HG03095 (cell line): Measurements from ENCODE around the gene FAM240B.

ENCODE experiments used
- ATAC-seq: cut with Tn5 transposase; IDR thresholded peaks from one replicate; pipeline ENCODE4 v1.9.1; 2021; ENCODE audit warnings: moderate library complexity; ENCODE audit not compliant: unreplicated experiment

Gene FAM240B

DNA sequence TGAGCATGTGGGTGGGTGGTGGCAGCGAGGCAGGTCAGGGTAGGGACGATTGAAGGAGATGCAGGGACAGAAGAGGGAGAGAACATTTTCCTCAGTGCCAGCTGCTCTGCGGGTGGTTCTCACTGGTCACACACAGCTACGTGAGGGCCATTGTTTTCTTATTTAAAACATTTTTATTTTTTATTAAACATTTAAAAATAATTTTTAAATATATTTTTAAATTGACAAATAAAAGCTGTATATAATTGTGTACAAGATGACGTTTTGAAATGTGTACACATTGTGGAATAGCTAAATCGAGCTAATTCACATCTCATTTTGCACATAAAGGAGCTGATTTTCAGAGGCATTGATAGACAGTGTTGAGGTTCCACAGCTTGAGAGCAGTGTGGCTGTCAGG is 14.0 kb downstream of the FAM240B start:
- no peak for ATAC-seq

DNA sequence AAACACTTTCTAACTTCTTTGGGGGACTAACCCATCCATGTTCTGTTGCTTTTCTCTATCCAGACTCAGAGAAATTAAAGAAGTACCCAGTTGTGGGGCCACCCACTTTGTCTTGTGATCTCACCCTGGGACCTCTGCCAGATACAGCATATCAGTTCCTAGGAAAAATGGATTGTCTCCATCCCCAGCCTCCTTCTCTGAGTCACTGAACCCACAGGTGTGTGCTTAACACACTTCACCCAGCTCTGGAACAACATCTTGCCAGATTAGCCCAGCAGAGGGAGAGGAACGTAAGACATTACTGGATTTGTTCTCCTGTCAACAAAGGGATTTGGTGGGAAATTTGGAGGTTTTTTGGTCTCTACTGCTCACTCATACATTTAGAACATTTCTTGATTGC is 19.2 kb downstream of the FAM240B start:
- no peak for ATAC-seq

DNA sequence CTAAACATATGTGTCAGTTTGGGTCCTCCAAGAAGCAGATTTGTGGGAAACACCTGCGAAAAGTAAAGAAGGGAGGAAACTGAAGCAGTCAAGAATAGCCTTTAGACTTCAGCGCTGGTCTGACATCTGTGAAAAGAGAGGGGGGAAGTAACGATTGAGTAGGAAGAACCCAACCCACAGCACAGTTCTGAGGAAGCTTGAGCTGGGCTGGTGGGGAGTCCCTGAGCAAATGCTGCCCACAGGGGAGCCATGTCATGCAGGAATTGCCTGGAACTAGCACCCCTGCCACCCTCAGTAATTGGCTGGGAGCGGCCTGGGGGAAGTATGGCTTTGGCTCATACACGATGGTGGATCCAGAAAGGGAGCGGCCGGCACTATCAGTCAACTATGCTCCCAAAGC is 20.6 kb downstream of the FAM240B start:
- ATAC-seq: no peak

DNA sequence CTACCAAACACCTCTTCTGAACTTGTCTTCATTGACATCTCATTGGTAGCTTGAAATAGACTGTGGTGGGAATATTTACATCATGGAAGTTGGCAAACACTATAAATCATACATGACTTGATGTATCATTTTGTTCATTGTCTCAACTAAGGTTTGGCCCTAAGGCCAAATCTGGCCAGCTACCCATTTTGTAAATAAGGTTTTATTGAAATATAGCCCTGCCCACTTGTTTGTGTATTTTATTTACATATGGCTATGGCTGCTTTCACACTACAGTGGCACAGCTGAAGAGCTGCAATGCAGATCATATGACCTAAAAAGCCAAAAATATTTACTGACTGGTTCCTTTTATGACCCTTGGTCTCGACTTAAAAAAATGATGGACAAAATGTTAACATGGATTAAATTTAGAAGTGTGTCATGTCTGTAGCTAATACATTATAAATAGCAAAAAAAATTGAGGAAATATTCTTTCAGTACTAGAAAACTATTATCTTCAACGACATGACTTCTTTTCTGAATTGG is 22.1 kb downstream of the FAM240B start:
- no peak for ATAC-seq

DNA sequence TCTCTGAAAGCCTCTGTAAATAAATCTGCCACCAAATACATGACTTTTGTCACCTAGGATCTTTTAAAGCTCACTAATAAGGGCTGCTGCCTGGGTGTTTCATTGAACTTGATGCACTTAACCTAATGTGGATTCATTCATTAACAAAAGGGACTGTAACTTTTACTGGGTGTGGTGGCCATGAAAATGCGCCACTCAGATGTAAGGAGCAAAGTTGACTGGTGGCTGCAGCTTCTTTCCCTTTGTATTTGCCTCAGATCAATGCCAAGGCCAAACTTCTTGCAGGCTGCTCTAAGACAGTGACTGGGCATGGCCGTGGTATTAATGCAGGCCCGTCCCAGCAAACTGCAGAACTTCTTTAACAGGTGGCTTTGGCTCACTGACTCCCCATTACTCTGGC is 22.9 kb downstream of the FAM240B start:
- no peak for ATAC-seq

DNA sequence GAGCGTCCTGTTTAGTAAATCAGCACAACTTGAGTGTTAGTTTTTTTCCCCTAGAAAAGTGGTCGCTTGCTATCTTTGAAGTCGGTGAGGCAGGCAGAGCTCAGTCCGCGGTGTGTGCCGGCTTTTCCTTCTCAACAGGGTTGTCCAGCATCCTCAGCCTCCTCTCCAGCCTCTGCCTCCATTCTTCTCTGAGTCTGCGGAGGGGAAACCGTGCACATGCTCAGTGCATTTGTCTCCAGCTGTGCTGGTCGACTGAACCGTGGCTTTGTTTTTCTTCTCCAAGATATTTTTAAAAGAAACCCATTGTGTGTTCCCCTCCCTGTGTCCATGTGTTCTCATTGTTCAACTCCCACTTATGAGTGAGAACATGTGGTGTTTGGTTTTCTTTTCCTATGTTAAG is 25.3 kb downstream of the FAM240B start:
- ATAC-seq: no peak

DNA sequence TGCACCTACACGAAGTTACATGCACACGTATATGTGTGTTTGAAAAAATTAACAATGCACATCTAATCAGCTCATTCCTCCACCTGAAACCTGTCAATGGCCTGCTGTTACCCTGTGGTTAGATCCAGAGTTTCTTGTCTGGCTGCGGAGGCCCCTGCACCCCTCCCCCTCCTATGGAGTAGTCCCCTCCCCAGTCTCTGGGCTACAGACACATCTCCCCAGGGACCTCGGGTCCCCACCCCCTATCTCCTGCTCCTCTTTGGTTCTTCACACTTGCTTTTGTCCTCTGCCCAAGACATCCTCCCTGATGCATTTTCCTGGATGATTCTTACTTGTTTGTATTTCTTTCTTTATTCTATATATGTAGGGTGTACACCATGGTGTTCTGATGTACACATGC is 27.2 kb downstream of the FAM240B start:
- no peak for ATAC-seq

DNA sequence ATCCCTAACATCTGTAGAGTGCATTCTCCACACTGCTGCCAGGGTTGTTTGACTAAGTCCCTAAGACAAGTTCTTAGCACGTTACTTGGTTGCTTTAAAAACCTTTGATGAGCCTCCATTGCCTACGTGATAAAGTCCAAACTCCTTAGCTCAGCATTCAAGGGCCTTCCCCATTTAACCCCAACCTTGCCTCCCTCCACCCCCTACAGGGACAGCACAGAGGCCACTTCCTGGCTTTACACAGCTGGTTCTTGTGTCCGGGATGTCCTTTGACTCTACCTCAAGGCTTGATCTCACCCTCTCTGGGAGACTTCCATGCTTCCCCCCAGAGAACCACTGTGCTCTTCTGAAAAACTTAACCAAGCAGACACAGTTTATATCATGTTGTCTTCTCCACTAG is 29.4 kb downstream of the FAM240B start:
- ATAC-seq: no peak

DNA sequence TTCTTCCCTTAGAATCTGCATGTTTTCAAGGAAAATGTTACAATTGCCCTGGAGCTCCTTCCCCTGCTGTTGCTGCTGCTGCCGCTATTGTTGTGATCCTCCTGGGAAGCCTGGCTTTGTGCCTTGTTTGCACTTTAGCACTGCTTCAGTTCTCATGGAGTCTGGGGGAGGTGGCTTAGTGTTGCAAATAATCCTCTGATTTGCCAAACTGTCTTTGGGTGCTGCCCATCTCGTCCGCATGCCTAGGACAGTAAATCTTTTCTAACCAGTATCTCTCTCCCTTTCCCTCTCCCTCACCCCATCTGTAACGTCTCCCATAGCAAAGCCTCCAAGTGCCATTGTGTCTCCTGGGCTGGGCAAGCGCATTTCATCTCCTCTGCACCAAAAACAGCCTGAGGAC is 30.3 kb downstream of the FAM240B start:
- ATAC-seq: no peak

DNA sequence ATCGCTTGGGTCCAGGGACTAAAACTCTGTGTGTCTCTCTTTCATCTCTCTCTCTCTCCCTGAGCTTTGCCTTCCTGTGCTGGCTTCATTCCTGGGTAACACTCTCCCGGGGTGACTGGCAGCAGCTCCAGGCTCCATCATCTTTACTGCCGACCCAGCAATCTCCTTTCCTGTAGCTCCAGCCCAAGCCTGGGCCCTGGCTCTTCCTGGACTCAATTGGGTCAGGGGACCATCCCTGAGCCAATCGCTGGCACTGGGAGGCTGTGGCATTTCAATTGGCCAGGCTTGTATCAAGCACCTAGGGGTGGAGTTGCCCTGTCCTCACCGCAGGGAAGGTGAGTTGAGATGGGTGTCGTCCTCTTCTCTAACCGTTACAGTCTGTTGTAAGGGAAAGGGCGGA is 31.9 kb downstream of the FAM240B start:
- ATAC-seq: no peak

DNA sequence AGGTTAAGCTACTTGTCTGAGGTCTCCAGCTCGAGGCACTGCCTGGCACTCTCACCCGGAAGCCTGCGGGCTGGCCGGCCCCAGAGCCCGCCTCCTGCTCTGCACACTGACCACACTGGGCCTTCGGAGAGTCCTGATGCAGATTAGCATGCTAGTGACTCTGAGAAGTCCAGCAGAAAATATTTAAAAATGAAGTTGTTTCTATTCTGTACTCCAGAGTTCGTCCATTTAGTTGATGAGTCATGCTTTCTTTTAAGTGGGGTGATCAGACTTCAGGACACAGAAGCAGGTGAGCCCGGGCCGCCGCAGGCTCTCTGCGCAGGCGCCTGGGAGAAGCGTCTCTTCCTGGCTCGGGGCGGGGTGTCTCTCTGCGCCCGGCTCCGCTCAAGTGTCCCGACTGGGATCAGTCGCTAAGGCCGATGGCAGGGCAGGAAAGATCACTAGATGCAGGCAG is 32.5 kb downstream of the FAM240B start:
- no peak for ATAC-seq

DNA sequence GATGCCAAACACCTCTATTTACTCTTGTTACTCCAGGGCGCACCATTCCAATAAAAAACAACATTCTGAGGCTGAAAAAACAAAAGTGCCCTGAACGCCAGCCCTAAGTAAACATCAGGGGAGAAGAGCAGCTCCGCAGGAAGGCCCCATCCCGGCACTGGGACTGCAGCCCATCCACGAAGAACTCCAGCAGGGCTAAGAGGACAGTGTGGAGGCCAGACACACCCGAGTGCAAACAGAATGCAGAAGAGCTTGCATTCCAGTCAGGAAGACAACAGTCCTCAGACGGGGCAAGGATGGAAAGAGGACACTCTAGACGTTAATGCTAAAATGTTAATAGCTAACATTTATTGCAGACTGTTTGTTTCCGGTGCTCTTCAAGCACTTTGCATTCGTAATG is 33.0 kb downstream of the FAM240B start:
- no peak for ATAC-seq

DNA sequence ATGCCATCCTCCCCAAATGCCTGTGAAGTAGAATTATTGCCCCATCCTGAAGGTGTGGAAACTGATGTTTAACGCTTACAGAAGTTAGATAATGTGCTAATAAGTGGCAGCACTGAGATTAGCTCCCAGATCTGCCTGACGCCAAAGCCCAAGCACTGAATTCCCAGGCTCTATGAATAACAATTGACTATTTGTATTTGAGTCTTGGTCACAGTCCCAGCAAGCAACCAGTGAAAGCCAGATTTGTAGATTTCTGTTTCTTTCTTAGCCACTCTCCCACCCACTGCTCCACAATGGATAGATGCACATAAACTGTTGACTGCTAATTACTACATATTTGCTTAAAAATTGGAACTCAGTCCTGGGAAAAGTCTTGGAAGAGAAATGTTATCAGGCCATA is 34.4 kb downstream of the FAM240B start:
- ATAC-seq: no peak

DNA sequence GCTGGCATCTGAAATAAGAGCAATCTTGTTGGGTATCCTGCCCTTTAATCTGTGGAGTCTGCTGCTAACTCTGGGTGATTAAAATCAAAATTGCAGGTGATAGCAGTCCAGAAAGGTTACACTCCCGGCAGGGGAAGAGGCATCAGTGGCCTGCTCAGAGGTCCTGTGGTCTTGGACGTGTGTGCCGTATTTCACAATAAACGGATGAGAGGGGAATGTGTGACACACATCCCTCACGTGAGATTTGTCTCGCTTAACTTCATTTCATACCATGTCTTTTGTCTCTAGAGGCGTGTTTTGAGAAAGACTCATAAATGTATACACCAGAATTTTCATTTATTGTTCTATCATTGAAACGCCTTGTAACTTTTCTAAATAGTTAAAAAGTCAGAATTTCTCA is 36.6 kb downstream of the FAM240B start:
- ATAC-seq: no peak

DNA sequence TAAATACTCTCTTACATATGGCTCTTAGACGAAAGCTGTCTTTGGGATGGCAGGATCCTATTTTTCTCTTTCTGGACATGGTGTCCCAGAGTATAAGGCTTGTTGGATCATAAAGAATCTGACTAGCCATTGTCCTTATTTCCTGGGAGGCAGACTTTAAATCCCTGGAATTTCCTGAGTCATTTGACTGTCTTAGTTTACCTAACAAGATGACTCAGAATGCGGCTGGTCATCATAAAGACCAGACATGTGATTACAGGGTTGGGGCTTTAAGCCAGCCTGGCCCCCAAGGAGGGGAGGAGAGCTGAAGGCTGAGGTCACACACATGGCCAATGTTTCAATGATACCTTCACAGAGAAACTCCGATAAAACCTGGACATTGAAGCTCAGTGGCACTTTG is 37.2 kb downstream of the FAM240B start:
- no peak for ATAC-seq

DNA sequence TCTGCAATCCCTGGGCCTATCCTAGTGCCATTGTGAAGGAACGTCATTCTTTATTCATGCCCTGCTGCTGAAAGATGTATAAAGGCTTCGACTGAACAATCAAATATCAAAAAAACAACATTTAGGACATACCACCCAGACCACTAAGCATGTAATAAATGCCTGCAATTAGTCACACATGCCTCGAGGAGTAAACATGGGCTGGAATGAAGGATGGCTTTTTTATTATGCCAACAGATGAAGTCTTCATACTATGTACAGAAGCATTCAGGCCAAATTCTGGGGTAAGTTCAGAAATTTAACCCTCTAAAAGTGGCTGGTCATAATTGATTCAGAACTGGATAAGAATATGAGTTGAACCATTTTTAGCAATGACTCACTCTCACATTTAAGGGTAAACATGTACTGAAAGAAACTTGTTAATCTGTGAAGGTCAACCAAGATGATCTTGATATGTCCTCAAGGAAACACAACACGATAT is 38.1 kb downstream of the FAM240B start:
- no peak for ATAC-seq

DNA sequence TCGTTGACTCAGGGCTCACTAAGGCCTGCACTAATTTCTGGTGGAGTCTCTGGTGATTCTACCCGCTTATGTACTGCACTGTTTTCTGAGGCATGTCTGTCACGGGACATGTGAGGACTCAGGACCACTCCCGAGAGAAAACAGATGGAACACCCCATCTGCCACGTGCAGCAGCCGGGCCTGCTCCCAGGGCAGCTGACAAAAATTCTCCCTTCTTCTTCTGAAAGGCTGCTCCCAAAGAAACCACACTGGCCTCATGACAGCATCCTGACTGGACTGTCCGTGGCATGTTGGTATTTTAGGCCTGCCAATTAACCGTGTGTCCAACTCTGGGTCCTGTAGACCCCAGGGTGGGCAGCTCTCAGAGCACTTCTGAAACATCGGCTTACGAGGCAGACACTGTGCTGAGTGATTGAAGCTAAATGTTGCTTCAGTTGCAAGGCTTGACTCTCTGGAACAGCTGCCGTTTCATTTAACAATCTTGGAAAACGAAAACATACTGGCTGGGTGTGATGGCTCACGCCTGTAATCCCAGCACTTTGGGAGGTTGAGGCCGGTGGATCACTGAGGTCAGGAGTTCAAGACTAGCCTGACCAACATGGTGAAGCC is 39.0 kb downstream of the FAM240B start:
- no peak for ATAC-seq

DNA sequence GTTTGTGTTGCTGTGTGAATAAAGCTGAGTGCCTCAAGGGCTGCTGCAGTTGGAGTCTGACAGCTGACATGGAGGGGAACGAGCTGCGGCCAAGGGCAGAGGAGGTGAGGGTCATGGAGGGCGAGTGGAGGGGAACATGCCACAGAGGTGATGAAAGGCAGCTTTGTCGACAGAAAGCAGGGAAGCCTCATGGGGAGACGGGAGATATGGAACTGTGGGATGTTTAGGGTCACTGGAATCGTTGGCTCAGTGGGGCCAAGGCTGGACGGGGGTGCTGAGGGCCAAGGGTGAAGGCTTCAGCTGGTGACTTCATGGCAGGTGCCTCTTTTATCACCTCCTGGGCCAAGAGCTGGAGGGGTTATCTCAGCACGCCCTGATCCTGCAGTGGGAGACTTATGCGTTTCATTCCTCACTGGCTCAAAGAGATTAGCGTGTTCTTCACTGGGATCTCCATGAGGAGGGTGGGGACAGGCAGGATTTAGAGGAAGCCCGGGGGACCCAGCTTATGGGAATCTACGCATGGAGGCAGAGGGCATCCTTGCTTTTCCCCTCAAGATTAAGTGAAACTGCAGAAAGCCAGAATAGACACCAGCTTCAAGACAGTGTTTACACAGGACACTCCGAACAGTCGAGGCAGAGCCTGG is 42.2 kb downstream of the FAM240B start:
- no peak for ATAC-seq

DNA sequence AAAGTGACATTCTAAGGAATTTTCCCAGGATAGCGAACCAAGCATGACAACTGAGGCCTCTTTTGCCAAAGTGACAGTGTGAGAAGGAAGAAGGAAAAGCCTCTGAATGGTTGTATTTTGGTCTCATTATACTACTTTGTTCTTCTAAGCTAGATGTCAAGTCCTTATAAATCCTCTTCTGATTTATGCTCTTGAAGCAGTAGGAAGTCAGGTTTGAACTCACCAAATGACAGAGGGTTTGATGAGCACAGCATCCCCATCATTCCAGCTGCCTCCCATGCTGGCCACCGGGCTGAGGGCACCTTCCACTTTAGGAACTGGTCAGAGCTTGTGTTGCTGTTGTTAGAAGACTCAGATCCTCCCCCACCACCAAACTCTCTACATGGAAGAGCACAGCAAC is 44.1 kb downstream of the FAM240B start:
- ATAC-seq: no peak

DNA sequence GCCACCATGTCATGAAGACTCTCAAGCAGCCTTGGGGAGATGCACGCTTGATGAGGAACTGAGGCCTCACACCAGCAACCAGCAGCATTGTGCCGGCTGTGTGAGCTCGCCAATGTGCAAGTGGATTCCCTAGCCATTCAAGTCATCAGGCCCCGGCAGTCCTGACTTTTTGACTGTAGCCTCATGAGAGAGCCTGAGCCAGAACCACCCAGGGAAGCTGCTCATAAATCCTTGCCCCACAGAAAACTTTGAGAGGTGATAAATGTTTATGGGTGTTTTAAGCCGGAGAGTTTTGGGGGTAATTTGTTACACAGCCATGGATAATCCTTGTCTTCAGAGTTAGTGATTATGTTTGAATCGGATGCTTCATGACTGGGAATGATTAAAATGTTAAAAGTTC is 44.7 kb downstream of the FAM240B start:
- no peak for ATAC-seq

DNA sequence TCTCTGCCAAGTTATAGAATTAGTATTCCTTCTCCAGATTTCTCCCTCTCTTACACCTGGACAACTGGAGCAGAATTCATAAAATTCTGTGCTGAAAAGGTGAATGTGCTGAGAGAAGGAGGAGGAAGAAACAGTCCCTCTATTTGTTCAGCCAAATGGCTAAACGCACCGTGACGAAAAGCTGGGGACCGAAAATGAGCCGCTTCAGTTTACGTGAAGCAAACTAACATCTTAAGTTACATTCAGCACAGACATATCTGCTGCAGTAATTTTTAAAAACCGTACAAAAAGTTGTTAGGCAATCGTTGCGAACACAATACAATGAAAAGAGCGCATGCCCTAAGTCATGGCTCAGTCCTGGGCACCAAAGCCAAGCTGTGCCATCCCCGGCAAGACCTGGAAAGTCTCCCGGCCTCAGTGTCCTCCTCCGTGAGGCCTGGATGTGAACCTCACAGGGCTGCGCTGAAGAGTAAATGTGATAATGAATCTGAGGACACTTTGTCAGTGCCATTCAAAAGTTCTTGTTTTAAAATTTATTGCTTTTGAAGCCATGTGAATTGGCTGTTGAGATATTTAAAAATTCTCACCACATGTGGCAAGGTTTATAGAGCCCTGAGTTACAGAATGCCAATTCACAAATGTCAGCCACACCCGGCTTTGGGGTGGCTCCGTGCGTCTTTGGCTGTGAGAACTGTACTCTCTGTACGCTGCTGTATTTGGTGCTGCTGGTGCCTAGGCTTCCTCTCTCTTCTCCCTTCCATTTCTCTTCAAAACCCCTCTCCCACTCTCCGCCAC is 46.3 kb downstream of the FAM240B start:
- ATAC-seq: no peak

DNA sequence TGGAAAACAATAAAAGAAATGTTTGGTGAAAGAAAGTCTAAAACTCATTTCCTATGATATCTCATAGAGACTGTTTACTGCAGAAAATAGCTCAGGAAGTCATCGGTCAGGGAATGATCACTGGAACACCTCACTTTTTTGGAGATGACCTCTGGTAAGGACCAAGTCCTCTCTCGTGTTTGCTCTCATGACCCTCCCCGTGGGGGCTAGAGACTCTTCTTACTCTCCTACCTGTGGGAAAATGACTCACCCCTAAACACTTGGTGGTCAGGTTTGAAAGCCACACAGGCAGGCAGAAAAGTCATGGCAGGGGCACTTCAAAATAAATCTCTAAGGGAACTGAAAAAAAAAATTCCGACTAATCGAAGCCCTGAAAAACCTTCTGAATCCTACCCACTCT is 48.2 kb downstream of the FAM240B start:
- ATAC-seq: no peak
